ENCODE data around the gene PDRG1.
"Not testable (repeated sequence)": the region's sequence is repeated elsewhere in the genome, so short reads cannot be mapped to it uniquely, and the experiment has no call there.

The PDRG1 gene

GRCh38 chr20:31920275-31920855, 31.5 kb downstream of the PDRG1 start:
- no peaks in the 10 kb centered on the region for H3K27me3 ChIP-seq (ENCODE audit: insufficient read depth, low read depth, severe bottlenecking)
- DNase-seq, result no peak

DNA sequence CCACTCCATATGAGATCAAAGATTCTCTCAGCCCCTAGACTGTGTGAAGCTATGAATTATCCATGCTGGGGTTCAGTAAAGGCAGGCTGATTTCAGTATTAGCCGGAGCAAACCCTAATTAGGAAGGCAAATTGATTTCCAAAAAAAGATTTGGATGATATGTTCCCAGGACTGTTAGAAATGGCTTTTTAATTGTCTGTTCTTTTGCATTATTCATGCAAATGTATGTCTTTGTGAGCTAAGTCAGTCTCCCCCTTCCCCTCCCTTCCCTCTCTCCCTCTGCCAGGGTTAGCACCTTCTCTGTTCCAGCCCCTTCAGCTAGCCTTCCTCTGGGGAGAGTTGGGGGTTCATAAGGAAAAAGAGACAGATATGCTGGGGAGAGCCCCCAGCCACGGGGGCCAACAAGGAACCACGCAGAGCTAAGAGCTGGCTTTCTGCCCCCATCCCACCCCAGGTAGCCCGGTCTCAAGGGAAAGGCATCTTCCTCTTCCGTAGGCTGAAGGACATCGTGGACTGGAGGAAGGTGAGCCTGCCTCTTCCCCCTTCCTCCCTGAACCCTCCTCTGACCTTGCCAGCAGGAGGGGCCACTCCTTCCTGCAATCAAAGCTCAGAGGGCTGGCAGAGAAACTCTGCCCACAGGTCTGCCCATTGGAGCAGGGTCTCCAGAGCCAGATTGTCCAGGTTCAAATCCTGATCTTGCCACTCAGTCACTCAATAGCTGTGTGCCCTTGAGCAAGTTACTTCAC, 32.3 kb downstream of the PDRG1 start:
- H3K27ac ChIP-seq, result no peak overlapping the region
- no peak overlapping the region for H3K4me3 ChIP-seq (ENCODE audit: low read depth, low read length)
- DNase-seq, result no peak
- no peaks in the 10 kb centered on the region for H3K36me3 ChIP-seq
- TF ChIP-seq CTCF (IDR thresholded peaks at IDR 0.05; ENCODE audit: low read depth, low read length), result no peak
- no peaks in the 10 kb centered on the region for H3K9me3 ChIP-seq (ENCODE audit: severe bottlenecking)
- no peaks in the 10 kb centered on the region for H3K27me3 ChIP-seq (ENCODE audit: insufficient read depth, low read depth, severe bottlenecking)

More at GRCh38 chr20:31920275-31920855, 31.5 kb downstream of the PDRG1 start:
- H3K4me3 ChIP-seq (ENCODE audit: low read depth, low read length), result no peak overlapping the region
- H3K36me3 ChIP-seq, result no peaks in the 10 kb centered on the region
- no peak overlapping the region for H3K27ac ChIP-seq
- no peaks in the 10 kb centered on the region for H3K9me3 ChIP-seq (ENCODE audit: severe bottlenecking)
- no peak for TF ChIP-seq CTCF (IDR thresholded peaks at IDR 0.05; ENCODE audit: low read depth, low read length)

DNA sequence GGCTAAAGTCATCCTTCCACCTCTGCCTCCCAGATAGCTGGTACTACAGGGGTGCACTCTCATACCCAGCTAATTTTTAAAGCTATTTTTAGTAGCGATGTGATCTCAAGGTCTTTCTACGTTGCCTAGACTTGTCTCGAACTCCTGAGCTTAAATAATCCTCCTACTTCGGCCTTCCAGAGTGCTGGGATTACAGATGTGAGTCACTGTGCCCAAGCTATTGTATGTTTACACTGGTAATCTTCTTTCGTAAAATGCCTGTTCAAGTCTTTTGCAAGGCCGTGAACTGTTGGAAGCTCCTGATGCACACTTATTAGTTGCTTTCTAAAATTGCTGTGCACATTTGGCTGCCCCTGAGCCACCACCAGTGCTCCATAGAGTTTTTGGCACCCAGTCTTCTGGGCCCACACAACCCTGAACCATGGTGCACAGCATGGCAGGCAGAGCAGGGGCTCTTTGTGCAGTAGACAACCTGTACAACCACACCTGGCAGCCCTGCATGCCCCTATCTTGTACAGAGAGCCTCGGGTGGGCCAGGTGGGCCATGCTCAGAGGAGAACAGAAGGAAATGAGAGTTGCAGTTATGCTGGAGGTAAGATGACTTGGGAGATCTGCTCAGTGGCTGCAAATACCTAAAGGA, 33.3 kb downstream of the PDRG1 start:
- Histone ChIP-seq H3K9me3 (ENCODE audit: severe bottlenecking) (no peaks in the 10 kb centered on the region), H3K27ac (no peak overlapping the region), H3K36me3 (no peaks in the 10 kb centered on the region), H3K27me3 (ENCODE audit: insufficient read depth, low read depth, severe bottlenecking) (no peaks in the 10 kb centered on the region), H3K4me3 (ENCODE audit: low read depth, low read length) (no peak overlapping the region)
- no peak for DNase-seq
- TF ChIP-seq CTCF (IDR thresholded peaks at IDR 0.05; ENCODE audit: low read depth, low read length), result no peak

DNA sequence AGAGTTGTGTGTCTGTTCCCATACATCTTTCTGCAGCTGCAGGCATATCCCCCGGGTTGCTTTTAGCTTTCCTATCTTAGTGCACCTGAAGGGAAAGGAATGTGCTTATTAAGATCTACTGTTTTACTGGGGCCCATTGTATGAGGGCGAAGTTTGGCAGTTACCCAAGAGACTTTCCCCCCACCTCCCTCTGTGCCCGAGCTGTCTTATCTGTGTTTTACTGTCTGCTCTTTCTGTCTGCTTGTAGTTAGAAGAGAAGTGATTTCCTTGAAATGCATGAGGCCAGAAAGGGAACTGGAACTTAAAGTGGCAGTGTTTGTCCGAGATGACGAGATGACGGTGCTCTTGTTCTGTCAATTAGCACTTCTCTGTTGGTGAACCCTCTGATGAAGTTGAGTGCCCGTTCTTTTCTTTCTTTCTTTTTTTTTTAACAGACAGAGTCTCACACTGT, 33.9 kb downstream of the PDRG1 start:
- H3K27ac ChIP-seq; DNase-seq; H3K27me3 ChIP-seq (ENCODE audit: insufficient read depth, low read depth, severe bottlenecking); H3K36me3 ChIP-seq; H3K4me3 ChIP-seq (ENCODE audit: low read depth, low read length); H3K9me3 ChIP-seq (ENCODE audit: severe bottlenecking): not testable (repeated sequence)

DNA sequence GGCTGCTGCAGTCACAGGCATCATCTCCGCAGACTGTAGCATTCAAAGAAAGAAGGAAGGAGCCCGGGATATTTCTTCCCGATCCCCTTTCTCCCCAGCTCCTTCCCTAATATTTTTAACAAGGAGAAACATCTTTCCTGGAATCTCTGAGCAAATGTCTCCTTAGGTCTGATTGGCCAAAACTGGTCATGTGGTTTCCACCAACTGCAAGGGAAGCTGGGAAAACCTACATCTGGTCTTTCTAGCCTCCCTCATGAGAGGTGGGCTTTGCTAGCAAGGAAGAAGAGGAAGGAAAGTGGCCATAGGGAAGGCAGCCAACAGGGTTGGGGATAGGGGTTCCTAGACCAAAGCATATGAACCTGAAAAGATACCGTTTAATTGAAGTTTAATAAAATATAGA, 35.1 kb downstream of the PDRG1 start:
- no peak for DNase-seq
- Histone ChIP-seq H3K4me3 (ENCODE audit: low read depth, low read length) (no peak overlapping the region), H3K36me3 (no peaks in the 10 kb centered on the region), H3K27me3 (ENCODE audit: insufficient read depth, low read depth, severe bottlenecking) (no peaks in the 10 kb centered on the region), H3K27ac (no peak overlapping the region), H3K9me3 (ENCODE audit: severe bottlenecking) (no peaks in the 10 kb centered on the region)
- no peak for TF ChIP-seq CTCF (IDR thresholded peaks at IDR 0.05; ENCODE audit: low read depth, low read length)

DNA sequence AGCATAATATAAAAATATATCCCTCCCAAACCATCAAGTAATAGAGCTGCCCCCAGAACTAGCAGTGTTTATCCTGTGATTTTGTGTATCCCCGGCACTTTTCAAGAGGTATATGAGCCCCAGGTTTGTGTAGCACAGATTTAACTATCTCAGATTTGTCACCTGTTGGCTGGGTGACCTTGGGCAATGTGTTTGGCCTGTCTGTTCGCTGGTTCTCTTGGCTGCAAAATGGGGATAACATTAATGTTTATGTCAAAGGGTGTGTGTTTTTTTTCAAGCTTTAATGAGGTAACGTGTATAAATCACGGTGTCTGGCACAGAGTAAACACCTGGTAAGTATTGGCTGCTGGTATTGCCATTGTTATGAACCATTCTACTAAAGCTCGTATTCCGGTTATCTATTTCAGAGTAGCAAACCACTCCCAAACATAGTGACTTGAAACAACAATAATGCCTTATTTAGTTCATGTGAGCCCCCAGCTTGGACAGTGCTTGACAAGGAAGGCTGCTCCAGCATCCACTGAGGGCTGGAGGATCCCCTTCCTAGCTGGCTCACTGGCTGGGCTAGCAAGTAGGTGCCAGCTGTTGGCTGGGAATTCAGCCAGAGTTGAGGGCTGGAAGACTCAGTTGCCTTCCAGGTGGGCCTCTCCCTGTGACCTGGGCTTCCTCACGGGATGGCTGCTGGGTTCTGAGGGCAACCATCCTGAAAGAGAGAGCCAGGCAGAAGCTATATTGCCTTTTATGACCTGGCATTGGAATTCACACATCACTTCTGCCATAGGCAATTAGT, 36.2 kb downstream of the PDRG1 start:
- no peaks in the 10 kb centered on the region for H3K9me3 ChIP-seq (ENCODE audit: severe bottlenecking)
- DNase-seq, result no peak
- no peak for TF ChIP-seq CTCF (IDR thresholded peaks at IDR 0.05; ENCODE audit: low read depth, low read length)
- no peak overlapping the region for H3K27ac ChIP-seq
- no peak overlapping the region for H3K4me3 ChIP-seq (ENCODE audit: low read depth, low read length)
- H3K36me3 ChIP-seq, result no peaks in the 10 kb centered on the region
- no peaks in the 10 kb centered on the region for H3K27me3 ChIP-seq (ENCODE audit: insufficient read depth, low read depth, severe bottlenecking)

All from WERI-Rb-1 (cell line).